Measurements from ENCODE around the gene SPTY2D1.
"Not testable (repeated sequence)": the region's sequence is repeated elsewhere in the genome, so short reads cannot be mapped to it uniquely, and the experiment has no call there.

SPTY2D1 gene

DNA sequence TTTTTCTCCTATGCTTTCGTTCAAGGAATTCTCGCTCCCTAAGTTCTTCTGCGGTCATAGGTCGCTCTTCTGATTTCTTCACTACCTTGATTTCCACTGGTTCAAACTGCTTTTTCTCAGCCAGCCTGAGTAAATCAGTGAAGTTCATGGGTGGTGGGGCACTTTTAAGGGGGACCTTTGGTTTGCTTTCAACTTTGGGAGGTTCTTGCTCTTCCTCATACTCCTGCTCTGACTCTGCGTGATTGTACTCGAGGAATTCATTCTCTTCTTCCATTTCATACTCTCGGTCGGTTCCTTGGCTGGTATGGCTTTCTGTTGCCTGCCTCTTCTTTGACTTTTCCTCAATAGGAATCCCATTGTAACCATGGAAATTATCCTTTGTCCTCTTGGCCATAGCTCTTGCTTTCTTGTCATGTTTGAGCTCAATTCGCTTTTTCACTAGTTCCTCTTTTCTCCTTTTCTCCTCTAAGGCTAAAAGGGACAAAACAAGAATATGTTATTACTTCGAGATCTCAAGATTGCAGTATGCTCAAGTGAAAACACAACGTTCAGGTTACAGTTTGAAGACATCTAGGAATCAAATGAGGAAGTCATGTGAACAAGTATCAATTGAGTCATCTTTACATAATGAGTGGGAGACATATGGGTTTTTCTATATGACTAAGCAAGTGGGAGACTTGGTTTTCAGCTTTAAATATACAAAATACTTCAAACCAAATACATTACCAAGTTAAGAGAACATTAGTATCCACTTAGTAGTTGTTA lies 18.3 kb downstream of the SPTY2D1 start:
- DNase-seq, result no peak

DNA sequence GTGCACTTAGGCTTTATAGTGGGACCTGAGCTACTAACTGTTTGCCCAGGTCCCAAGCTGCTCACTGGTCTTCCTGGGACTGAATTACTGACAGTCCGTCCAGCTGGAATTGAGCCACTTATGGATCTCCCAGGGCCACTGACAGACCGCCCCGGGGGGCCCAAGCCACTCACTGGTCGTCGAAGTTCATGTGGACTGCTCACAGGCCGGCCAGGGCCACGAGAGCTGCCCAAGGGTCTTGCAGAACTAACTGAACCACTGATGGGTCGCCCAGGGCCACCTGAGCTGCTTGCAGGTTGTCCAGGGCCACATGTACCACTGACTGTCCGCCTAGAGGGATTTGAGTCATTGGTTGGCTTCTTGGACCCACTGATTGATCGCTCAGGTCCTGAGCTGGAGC lies 19.5 kb downstream of the SPTY2D1 start:
- DNase-seq, result no peak

DNA sequence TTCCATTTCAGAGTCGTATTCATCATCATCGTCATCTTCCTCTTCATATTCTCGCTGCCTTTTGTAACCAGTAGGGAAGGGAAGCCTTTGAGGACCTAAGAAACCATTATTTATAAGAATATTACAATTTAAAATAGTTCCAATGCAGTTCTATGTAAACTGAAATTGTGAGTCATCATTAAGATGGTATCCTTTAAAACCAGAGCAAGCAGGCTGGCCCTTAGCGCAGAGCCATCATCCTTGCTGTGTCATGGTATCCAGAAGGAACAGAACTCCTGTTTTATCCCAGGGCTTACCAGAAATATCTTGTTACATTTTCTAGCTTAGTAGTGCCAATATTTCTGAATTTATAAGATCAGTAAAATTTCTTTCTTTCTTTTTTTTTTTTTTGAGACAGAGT lies 21.7 kb downstream of the SPTY2D1 start:
- DNase-seq, result no peak

DNA sequence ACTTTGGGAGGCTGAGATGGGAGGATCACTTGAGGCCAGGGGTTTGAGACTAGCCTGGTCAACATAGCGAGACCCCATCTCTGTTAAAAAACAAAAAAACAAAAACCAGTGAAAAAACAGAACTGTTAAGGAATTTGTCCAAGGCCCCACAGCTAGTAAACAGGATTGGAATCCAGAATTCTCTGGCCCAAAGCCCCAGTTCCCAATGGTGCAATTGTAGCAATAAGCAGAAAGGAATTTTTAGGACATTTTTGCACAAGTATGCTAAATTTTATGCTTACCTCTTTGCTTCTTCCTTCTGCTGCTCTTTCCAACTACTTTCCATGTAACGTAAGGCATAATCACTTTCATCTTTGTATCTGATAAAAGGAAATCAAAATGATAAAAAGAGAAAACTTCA lies 22.9 kb downstream of the SPTY2D1 start:
- DNase-seq, result no peak

DNA sequence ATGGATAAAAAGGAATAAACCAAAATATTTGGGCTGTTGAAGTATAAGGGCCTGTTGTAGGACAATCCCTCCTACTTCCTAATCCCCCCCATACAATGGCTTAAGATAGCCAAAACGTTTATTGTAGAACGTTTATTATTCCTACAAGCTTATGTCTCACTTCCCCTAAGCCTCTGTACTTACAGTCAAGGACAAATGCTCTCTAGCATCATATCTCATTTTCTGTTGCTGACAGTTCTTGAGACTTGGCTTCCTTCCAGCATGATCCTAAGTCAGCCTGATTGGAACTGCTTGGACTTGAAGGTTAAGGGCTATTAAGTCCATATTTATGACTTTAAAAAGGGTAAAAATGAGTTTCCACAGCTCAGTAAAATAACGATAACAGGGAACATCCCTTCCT lies 25.8 kb downstream of the SPTY2D1 start:
- no peak for DNase-seq

DNA sequence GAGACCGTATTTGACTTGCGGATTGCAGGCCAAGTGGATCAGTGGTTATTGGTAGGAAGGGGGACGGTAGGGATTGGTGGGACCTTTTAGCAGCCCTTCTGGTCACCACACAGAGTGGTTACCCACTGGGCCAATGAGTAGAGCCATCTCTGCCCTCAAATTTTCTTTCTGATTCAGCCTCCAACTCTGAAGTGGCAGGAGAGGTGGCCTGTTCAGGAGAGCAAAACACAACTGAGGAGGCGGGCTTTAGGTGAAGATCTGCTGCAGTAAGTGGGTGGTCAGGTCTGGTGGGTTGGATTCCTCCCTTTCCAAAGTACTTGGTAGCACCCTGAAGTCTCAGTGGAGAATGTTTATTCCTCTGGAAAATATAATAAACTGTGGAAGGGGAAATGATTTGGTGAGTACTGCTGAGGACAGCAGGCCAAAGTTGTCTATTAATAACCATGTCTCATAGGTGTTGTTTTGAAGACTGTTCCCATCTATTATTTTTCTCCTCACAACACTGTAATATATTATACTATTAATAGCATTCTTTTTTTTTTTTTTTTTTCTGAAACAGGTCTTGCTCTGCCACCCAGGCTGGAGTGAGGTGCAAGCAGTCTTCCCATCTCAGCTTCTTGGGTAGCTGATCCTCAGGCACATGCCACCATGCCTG lies 33.1 kb downstream of the SPTY2D1 start:
- DNase-seq, result no peak

DNA sequence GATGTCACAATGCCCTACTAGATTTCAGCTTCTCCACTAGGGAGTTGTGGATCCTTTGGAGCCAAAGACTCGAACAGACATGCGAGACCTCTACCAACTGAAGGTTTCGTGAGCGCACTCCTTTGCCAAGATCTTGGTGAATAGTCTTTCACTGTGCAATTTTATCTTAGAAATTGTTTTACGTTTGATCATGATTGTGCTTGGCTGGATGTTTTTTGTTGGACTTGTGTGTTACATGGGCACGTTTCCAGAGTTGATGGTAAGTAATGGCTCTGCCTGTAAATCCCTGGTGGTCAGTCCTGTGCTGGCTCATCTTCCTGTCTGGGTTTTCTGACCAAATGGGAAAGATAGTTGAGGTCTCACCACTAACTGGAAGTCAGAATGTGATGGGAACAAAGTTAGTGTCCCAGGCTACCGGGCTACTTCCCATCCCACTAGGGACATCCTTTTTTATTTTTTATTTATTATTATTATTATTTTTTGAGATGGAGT lies 34.4 kb downstream of the SPTY2D1 start, which contains the start of gene MISFA:
Gene MISFA (plus strand): TSS at position 51 of the 492 bp plus-strand sequence. CDS start 140 bp downstream, at position 191.
- DNase-seq, result no peak

DNA sequence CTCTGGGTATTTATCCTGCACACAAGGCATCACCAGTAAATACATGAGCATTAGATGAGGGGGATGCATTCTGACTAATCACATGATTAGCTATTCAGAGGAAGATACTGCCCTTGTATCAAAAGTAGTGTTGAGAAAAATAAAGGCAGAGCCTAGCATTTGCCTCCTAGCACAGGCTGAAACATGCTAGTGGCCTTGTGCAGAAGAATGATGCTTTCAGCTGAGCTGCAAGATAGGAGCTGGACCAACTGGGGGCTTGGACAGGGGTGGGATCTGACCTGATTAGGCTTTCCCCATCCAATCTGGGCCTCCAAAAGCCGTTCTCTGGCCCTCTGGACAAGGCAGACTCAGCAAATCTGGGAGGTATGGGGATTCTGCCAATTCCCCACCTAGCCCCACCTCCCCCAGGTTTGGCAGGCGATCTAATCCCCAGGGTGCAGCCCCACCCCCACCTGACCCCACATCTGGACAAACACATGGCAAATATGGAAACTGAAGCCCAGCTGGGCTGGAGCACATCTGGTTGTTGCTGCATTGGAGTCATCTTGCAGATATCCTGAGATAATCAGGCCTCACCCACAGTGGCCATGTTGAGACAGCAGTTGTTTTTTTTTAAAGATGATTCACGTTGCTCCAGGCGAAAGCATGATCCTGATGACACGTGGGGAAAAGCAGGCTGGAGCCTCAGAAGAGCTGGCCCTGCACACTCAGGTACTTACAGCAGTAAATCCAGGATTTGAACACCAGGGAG lies 39.0 kb downstream of the SPTY2D1 start:
- DNase-seq, result no peak

DNA sequence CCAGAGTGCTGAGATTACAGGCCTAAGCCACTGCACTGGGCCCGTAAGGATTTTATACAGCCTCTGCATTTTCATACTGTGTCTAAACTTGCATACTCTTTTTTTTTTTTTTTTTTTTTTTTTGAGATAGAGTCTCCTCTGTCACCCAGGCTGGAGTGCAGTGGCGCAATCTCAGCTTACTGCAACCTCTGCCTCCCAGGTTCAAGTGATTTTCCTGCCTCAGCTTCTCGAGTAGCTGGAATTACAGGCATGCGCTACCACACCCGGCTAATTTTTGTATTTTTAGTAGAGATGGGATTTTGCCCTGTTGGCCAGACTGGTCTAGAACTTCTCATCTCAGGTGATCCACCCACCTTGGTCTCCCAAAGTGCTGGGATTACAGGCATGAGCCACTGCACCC lies 40.1 kb downstream of the SPTY2D1 start:
- not testable (repeated sequence) for DNase-seq

DNA sequence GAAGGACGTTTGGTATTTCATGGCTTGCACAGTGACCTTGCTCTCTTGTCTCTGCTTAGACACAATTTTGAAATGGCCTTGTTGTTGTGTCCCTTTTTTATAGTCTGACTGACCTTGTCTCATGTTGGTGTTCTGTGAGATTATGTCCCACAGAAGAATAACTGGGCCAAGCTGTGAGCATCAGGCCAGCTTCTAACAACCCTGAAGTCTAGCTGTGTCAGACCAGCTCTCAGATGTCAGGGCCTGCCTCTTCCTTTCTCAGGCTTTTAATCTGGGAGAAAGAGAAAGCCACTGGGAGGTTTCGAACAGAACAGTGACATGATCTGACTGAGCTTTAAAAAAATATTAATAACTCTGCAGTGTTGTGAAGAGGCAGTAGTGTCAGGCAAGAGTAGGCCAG lies 43.6 kb downstream of the SPTY2D1 start:
- DNase-seq, result no peak

DNA sequence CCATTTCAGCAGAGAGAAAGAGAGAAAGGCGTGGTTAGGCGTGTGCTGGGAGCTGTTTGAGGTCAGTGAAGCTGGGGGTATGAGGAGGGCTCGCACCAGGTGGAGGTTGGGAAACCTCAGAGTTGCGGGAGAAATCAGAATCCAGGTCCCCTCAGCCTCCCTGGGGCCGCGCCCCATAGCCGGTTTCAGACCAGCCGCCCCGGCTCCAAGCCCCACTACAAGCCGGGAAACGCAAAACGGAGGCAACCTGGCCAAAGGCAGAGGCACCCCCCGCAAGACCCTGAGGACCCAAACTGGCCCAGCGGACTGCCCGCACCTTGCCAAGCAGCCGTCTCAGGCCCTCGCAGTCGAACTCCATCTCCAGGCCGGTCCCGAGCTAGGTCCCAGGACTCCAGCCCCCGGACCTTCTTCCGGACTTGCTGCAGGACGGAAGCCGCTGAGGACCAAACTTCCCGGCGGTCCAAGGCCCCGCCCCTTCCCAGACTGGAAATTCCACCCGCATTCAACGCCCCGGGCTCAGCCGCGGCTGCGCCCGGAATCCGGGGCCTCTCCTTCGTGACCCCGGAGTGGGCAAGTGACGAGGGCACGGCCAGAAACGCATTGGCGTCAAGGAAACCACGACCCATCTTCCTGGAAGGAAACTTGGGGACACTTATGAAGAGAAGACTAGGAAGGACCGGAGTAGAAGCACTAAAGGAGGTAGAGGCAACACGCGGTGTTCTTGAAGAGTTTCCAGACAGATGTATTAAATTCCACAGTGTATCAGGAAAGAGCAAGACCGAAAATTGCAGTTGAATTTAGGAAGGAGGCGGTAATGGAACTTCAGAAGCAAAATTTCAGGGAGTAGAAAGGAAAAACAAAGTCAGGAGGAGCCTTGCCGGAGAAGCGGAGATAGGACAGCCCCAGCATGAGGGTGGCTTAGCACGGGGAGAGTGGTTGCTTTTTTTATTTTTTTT lies 45.6 kb downstream of the SPTY2D1 start, which contains the start of gene UEVLD:
Gene UEVLD (minus strand): TSS at position 438 of the 956 bp plus-strand sequence. CDS start 80 bp downstream, at position 358.
- peak; percentile 38 for DNase-seq

DNA sequence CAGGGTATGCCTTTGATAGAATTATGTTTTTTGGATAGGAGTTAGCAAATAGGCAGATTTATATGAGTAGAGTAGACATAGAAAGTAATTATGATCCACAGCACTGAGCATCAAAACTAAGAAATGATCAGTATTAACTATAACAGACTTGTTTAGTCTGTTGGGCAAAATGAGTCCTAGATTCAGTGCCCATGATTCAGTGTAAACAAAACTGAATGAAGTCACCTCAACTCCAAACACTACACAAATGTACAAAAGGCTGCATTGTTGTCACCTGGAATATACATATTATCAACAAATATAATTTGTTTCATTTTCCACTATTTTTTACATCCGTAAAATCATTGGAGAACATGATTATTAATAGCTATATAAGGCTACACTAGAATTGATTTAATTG lies 52.3 kb downstream of the SPTY2D1 start:
- no peak for DNase-seq

DNA sequence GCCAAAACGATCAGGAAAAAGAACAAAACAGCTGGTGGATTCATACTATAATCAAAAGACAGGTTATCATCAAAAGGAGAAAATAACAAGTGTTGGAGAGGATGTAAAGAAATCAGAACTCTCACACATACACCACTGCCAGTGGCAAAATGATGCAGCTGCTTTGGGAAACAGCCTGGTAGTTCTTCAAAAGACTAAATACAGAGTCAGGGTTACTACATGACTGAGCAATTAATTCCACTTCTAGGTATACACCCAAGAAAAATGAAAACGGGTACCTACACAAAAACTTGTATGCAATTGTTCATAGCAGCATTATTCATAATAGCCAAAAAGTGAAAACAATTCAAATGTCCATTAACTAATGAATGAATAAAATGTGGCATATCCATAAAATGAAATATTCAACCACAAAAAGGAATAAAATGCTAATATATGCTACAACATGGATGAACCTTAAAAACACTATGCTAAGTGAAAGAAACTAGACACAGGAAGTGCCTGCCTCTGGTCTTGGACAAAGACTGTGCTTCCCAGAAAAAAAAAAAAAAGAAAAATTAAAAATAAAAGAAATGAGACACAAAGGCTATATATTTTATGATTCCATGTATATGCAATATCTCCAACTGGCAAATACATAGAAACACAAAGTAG lies 53.9 kb downstream of the SPTY2D1 start:
- DNase-seq, result no peak

DNA sequence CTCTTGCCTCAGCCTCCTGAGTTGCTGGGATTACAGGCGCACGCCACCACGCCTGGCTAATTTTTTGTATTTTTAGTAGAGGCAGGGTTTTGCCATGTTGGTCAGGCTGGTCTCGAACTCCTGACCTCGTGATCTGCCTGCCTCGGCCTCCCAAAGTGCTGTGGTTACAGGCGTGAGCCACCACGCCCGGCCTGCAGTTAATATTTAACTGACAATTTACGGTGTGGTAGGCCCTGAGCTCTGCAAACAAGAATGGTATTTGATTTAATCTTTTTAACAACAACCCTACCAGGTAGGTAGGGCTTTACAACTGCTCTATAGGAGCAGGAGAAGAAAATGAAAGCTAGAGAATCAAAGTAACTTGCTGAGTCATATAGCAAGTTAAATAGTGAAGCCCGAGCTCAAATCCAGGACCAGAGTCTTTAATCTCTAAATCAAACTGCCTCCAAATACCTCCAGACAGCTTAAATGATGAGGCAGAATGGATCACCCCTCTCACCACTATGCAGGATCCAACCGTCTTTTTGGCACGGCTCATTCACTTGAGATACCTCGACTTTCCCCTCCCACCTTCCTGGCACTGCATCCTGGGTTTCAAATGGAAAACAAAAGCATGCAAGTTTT lies 55.1 kb downstream of the SPTY2D1 start:
- DNase-seq, result no peak

DNA sequence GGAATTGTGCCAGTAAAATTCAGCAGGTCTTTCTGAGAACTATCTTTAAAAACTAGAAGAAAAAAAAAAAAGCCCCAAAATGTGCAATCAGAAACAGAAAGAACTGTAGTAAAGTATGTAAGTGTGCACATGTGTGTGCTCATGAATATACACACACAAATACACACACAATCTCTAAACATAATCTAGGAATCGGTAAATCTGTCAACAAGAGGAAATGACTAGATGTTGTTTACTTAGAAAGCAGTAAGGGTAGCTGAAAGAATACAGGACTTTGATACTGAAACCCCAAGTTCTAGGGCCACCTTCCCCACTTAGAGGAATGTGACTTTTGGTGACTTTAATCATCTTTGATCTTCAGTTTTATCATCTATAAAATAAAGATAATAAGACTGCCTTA lies 58.8 kb downstream of the SPTY2D1 start:
- no peak for DNase-seq

DNA sequence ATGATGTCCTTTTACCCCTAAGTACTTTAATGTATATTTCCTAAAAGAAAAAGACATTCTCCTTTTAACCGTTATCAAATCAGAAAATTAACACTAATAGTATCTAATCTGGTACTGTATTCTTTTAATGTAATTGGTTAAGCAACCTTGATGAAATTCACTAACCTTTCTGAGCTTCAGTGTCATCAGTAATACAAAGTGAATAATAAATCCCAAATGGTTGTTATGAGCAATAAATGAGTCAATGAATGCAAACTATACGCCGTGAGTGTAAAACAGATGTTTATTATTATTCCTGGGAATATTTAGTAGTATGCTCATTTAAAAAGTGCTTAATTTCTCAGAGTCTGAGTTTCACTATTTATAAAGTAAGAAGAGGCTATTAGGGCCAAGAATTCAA lies 67.1 kb downstream of the SPTY2D1 start:
- DNase-seq, result no peak

DNA sequence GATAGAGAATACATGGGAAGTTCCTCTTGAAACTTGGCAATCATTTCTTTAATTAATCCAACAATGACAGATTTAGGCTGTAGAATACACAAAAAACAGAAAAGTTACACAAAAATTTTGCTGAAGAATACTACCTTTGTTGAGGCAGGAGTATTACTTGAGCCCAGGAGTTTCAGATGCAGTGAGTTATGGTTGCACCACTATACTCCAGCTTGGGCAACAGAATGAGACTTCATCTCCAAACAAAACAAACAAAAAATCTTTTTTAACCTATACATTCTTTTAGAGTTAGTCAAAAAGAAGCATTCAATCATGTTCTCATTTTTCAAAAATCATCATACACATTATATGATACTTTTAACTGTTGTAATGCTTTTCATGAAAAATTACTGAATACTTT lies 67.7 kb downstream of the SPTY2D1 start:
- DNase-seq, result no peak

DNA sequence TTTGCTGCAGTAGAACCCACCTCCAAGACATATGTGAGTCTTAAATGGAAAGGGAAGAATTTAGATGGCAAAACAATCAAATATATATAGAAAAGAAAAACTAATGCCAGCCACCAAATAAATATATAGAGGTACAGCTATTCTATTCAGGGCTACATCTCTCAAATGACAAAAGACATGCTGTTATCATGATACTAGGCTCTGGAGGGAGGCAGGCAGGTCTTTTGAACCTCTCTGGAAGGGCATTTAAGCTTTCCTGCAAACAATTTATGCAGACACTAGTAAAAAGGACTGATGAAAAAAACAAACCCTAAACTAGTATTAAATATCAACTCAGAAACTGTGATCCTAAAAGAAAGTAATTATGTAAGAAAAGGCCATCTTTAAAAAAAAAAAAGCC lies 70.0 kb downstream of the SPTY2D1 start:
- DNase-seq, result no peak

DNA sequence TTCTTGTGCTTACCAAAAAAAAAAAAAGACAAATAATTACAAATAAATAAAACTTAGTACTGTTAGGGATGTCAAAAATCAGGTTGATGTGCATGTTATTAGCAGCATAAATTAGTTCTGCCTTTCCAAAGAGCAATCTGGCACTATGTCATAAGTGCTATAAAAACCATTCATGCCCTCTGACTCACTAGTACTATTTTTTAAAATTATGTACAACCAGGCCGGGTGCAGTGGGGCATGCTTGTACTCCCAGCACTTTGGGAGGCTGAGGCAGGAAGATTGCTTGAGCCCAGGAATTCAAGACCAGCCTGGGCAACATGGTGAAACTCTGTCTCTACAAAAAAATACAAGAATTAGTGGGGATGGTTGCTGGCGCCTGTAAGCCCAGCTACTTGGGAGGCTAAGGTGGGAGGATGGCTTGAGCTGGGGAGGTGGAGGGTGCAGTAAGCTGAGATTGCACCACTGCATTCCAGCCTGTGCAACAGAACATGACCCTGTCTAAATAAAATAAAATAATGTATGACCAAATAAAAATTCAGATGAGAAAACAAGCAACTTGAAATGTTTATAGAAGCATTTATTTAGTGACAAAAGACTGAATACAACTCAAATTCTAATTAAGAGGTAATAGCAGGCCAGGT lies 70.9 kb downstream of the SPTY2D1 start:
- no peak for DNase-seq
